ENCODE measurements around the gene HOXA1. TPM values are rescaled to one million over a fixed set of nuclear protein-coding genes. Genes with fewer than 3 reads are reported as not detected.

Gene HOXA1
- total and polyA plus RNA-seq, 2 donors from 2014 or later: 1.1 to 2.4 TPM

DNA sequence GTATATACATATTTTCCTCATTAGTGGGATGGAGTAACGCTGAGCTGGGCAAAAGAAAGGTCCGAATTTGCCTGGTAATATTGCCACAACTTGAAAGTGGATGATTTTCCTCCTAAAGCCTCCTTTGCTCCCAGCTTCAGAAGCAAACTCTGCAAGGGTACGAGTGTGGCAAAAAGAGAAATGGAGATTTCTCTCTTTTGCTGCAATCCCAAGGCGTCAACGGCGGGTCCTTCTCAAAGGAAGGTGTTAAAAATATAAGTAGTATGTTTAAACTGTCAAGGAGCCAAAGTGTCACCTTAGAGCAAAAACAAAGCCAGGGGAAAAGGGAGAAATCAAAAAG is 19.1 kb upstream of the HOXA1 start:
- intact Hi-C loops (cut with DNase I): no loop called here
- FAIRE-seq: no peak

GRCh38 chr7:27113991-27114769 is 18.4 kb upstream of the HOXA1 start:
- intact Hi-C loops (cut with DNase I): no loop called here
- Histone ChIP-seq H3K27me3 (ENCODE audit: control insufficient read depth, insufficient read depth, low read length) (no peaks in the 10 kb centered on the region), H3K9me3 (ENCODE audit: control insufficient read depth in 2 of 3, insufficient read depth in 1 of 3, low read length in 3 of 3) (no peaks in the 10 kb centered on the region), H3K4me3 (ENCODE audit: low read length in 3 of 3) (peak overlapping the region; percentile 70 to 77 (median 71)), H3K36me3 (ENCODE audit: control insufficient read depth in 2 of 3, insufficient read depth in 3 of 3, low read length in 3 of 3) (peaks cover 0 to 5% (median 5%) of the 10 kb centered on the region in 3 donors), H3K9ac (ENCODE audit: low read length in 3 of 3) (peak overlapping the region; percentile 71 to 95 (median 88)), H3K4me1 (ENCODE audit: control insufficient read depth in 2 of 3, insufficient read depth in 2 of 3, low read depth in 1 of 3, low read length in 3 of 3) (peaks cover 11 to 26% (median 18%) of the 10 kb centered on the region in 3 donors), H3K27ac (ENCODE audit: low read depth in 2 of 2, low read length in 2 of 2) (peak overlapping the region; percentile 95 to 96)
- TF ChIP-seq CTCF (IDR thresholded peaks at IDR 0.05; ENCODE audit: borderline replicate concordance, extremely low read depth, insufficient read depth): no peak
- DNase-seq (peak; percentile 90 to 95 (median 92)), FAIRE-seq (no peak)

More for the DNA sequence above, 19.1 kb upstream of the HOXA1 start:
- Histone ChIP-seq H3K4me1 (ENCODE audit: control insufficient read depth in 2 of 3, insufficient read depth in 2 of 3, low read depth in 1 of 3, low read length in 3 of 3) (peaks cover 12 to 24% (median 19%) of the 10 kb centered on the region in 3 donors), H3K4me3 (ENCODE audit: low read length in 3 of 3) (peak overlapping the region; percentile 61 to 74 (median 64)), H3K9me3 (ENCODE audit: control insufficient read depth in 2 of 3, insufficient read depth in 1 of 3, low read length in 3 of 3) (no peaks in the 10 kb centered on the region), H3K27me3 (ENCODE audit: control insufficient read depth, insufficient read depth, low read length) (no peaks in the 10 kb centered on the region), H3K27ac (ENCODE audit: low read depth in 2 of 2, low read length in 2 of 2) (peak overlapping the region; percentile 96), H3K36me3 (ENCODE audit: control insufficient read depth in 2 of 3, insufficient read depth in 3 of 3, low read length in 3 of 3) (peaks cover 0 to 2% (median under 1%) of the 10 kb centered on the region in 3 donors), H3K9ac (ENCODE audit: low read length in 3 of 3) (peak overlapping the region; percentile 79 to 89 (median 85))
- no peak for DNase-seq
- no peak for TF ChIP-seq CTCF (IDR thresholded peaks at IDR 0.05; ENCODE audit: borderline replicate concordance, extremely low read depth, insufficient read depth)

- FAIRE-seq (no peak), DNase-seq (peak; percentile 95 to 97 (median 96))
- intact Hi-C loops (cut with DNase I): no loop called here
- H3K27me3 ChIP-seq (ENCODE audit: control insufficient read depth, insufficient read depth, low read length): no peaks in the 10 kb centered on the region
- H3K4me3 ChIP-seq (ENCODE audit: low read length in 3 of 3): peak overlapping the region; percentile 65 to 94 (median 69)
- H3K27ac ChIP-seq (ENCODE audit: low read depth in 2 of 2, low read length in 2 of 2): peak overlapping the region; percentile 96 to 97
- H3K9ac ChIP-seq (ENCODE audit: low read length in 3 of 3): peak overlapping the region; percentile 35 to 94 (median 92)
- peaks cover 0 to 5% (median 5%) of the 10 kb centered on the region in 3 donors for H3K36me3 ChIP-seq (ENCODE audit: control insufficient read depth in 2 of 3, insufficient read depth in 3 of 3, low read length in 3 of 3)
- H3K9me3 ChIP-seq (ENCODE audit: control insufficient read depth in 2 of 3, insufficient read depth in 1 of 3, low read length in 3 of 3): no peaks in the 10 kb centered on the region
- TF ChIP-seq CTCF (IDR thresholded peaks at IDR 0.05; ENCODE audit: borderline replicate concordance, extremely low read depth, insufficient read depth): no peak
- peaks cover 11 to 20% (median 16%) of the 10 kb centered on the region in 3 donors for H3K4me1 ChIP-seq (ENCODE audit: control insufficient read depth in 2 of 3, insufficient read depth in 2 of 3, low read depth in 1 of 3, low read length in 3 of 3)
These were observed 17.5 kb upstream of the HOXA1 start for GRCh38 chr7:27112955-27113949.

Measured in kidney (tissue), 14 donors.